Smooth muscle cell (in vitro differentiated cells): ENCODE results near the gene DDR1. TPM values are rescaled to one million over a fixed set of nuclear protein-coding genes. Genes with fewer than 3 reads are reported as not detected.
"Not testable (repeated sequence)": the region's sequence is repeated elsewhere in the genome, so short reads cannot be mapped to it uniquely, and the experiment has no call there.

Experiments used
- DNase-seq: peaks from one replicate; lab custom pipeline; 2025; ENCODE audit not compliant: unreplicated experiment; lab: John Stamatoyannopoulos, UW
- H2AFZ ChIP-seq: fragments of 200-600 bp; sonication (generic); 2 replicates; pipeline ENCODE4 v1.6.0; 2016; ENCODE audit warnings: antibody characterized with exemption, low read depth, mild to moderate bottlenecking
- H3F3A ChIP-seq: fragments of 200-600 bp; sonication (generic); 2 replicates; pipeline ENCODE4 v1.6.0; 2017; ENCODE audit warnings: antibody characterized with exemption, low read depth
- H3K27ac ChIP-seq: fragments of 200-600 bp; sonication (generic); 2 replicates; pipeline ENCODE4 v1.5.1; 2016; ENCODE audit warnings: low read depth, mild to moderate bottlenecking
- H3K27me3 ChIP-seq: fragments of 200-600 bp; sonication (generic); 2 replicates; pipeline ENCODE4 v1.6.1; 2016; ENCODE audit warnings: low read depth, mild to moderate bottlenecking
- H3K36me3 ChIP-seq: fragments of 200-600 bp; sonication (generic); 2 replicates; pipeline ENCODE4 v1.5.1; 2016; ENCODE audit warnings: low read depth
- H3K4me1 ChIP-seq: fragments of 200-600 bp; sonication (generic); 2 replicates; pipeline ENCODE4 v1.5.1; 2016; ENCODE audit warnings: low read depth
- H3K4me2 ChIP-seq: fragments of 200-600 bp; sonication (generic); 2 replicates; pipeline ENCODE4 v1.6.0; 2016; ENCODE audit warnings: mild to moderate bottlenecking
- H3K4me3 ChIP-seq: fragments of 200-600 bp; sonication (generic); 2 replicates; pipeline ENCODE4 v1.5.1; 2016; ENCODE audit warnings: mild to moderate bottlenecking
- H3K79me2 ChIP-seq: fragments of 200-600 bp; sonication (generic); 2 replicates; pipeline ENCODE4 v1.6.0; 2016; ENCODE audit warnings: low read depth, mild to moderate bottlenecking
- H3K9ac ChIP-seq: fragments of 200-600 bp; sonication (generic); 2 replicates; pipeline ENCODE4 v1.6.0; 2016; ENCODE audit warnings: low read depth
- H3K9me3 ChIP-seq: fragments of 200-600 bp; sonication (generic); replicated peaks from 2 replicates; pipeline ENCODE4 v1.5.1; 2016; ENCODE audit warnings: low read depth
- H4K20me1 ChIP-seq: fragments of 200-600 bp; sonication (generic); 2 replicates; pipeline ENCODE4 v1.6.0; 2016; ENCODE audit warnings: low read depth
- CTCF ChIP-seq: fragments of 200-600 bp; sonication (generic); IDR thresholded peaks from 2 replicates; pipeline ENCODE4 v1.5.1; 2017; ENCODE audit warnings: borderline replicate concordance, mild to moderate bottlenecking, antibody characterized with exemption; ENCODE audit not compliant: insufficient read depth, poor library complexity, severe bottlenecking
- WGBS: methylation state at CpG from one replicate; pipeline ENCODE4 v1.1.7; 2016; ENCODE audit warnings: low lambda C conversion rate; 5-methylcytosine and 5-hydroxymethylcytosine counted together
- polyA plus RNA-seq: library from polyadenylated mRNA; unstranded; fragments of >200 nt; fragmentation: Nextera tagmentation; extraction: Ambion mirVana; gene quantifications from 2 replicates; pipeline ENCODE4 v1.2.1, GENCODE V29; 2016
- total RNA-seq: library from RNA; depleted of rRNA; stranded (reverse); fragments of >200 nt; gene quantifications from 2 replicates; pipeline ENCODE4 v1.2.3, GENCODE V29; 2014

DDR1 gene
- total and polyA plus RNA-seq, 2 experiments from 2014 or later: 23.8 to 82.6 TPM

- Histone ChIP-seq H3K9ac (no peak overlapping the region), H3K79me2 (no peaks in the 10 kb centered on the region), H4K20me1 (no peaks in the 10 kb centered on the region), H3K9me3 (no peaks in the 10 kb centered on the region), H3K27me3 (no peaks in the 10 kb centered on the region), H3K4me2 (no peak overlapping the region), H3K27ac (no peak overlapping the region), H3K36me3 (no peaks in the 10 kb centered on the region), H2AFZ (no peak overlapping the region), H3K4me3 (no peak overlapping the region), H3F3A (no peaks in the 10 kb centered on the region), H3K4me1 (no peaks in the 10 kb centered on the region)
- no peak for DNase-seq
- no peak for TF ChIP-seq CTCF
- 86% methylated on average over 10 of the region's 10 CpGs for WGBS
These were observed 22.0 kb upstream of the DDR1 start for GRCh38 chr6:30862156-30862875.

GRCh38 chr6:30864325-30864724 lies 20.0 kb upstream of the DDR1 start:
- Histone ChIP-seq H3K4me2 (no peak overlapping the region), H3K9ac (no peak overlapping the region)
- WGBS: 87% methylated on average over 4 of the region's 4 CpGs

DNA sequence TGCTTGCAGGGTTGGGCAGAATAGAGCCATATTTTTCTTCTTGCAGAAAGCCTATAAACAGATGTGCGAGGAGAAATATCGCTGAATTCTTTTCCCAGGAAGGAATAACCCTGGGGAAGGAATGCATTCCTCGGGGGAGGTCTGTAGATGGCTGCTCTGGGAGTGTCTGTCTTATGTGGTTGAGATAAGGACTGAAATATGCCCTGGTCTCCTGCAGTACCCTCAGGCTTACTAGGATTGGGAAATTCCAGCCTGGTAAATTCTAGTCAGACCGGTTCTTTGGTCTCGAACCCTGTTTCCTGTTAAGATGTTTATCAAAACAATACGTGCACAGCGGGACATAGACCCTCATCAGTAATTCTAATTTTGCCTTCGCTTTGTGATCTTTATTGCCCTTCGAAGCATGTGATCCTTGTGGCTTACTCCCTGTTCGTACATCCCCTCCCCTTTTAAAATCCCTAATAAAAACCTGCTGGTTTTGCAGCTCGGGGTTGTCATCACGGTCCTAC lies 15.0 kb upstream of the DDR1 start:
- H3K4me2 ChIP-seq, H3F3A ChIP-seq, H4K20me1 ChIP-seq, H3K27me3 ChIP-seq, H3K9ac ChIP-seq, H3K9me3 ChIP-seq, H3K27ac ChIP-seq, H3K36me3 ChIP-seq, H3K79me2 ChIP-seq, H3K4me1 ChIP-seq, H2AFZ ChIP-seq, H3K4me3 ChIP-seq, DNase-seq: not testable (repeated sequence)
- WGBS: 76% methylated on average over 12 of the region's 12 CpGs

More at GRCh38 chr6:30864325-30864724, 20.0 kb upstream of the DDR1 start:
- Histone ChIP-seq H3K9me3 (no peaks in the 10 kb centered on the region), H3K4me3 (no peak overlapping the region), H3K27me3 (no peaks in the 10 kb centered on the region), H3K4me1 (no peaks in the 10 kb centered on the region), H2AFZ (no peak overlapping the region), H3F3A (no peaks in the 10 kb centered on the region), H4K20me1 (no peaks in the 10 kb centered on the region), H3K36me3 (no peaks in the 10 kb centered on the region), H3K79me2 (no peaks in the 10 kb centered on the region), H3K27ac (no peak overlapping the region)
- no peak for DNase-seq
- TF ChIP-seq CTCF: no peak

DNA sequence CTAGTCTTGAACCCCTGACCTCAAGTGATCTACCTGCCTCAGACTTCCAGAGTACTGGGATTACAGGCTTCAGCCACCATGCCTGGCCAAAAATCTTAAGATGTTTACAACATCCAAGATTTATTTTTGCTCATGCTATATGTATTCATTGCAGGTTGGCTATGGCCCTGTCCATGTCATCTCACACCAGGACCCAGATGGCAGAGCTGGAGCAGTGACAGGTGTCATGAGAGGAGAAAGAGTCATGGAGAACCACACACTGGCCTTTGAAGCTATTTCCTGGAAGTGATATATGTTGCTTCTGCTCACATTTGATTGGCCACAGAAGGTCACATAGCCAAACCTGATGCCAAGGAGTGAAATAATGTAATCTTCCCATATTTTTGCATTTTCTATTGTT lies 13.8 kb upstream of the DDR1 start:
- TF ChIP-seq CTCF: no peak
- no peaks in the 10 kb centered on the region for H3F3A ChIP-seq
- H3K4me2 ChIP-seq: no peak overlapping the region
- no peaks in the 10 kb centered on the region for H3K27me3 ChIP-seq
- H3K9me3 ChIP-seq: no peaks in the 10 kb centered on the region
- DNase-seq: no peak
- no peak overlapping the region for H3K9ac ChIP-seq
- H3K79me2 ChIP-seq: no peaks in the 10 kb centered on the region
- no peaks in the 10 kb centered on the region for H3K36me3 ChIP-seq
- no peak overlapping the region for H2AFZ ChIP-seq
- no peaks in the 10 kb centered on the region for H3K4me1 ChIP-seq
- no peaks in the 10 kb centered on the region for H4K20me1 ChIP-seq
- no peak overlapping the region for H3K4me3 ChIP-seq
- H3K27ac ChIP-seq: no peak overlapping the region
